SKM-1 (cell line): ENCODE data around the gene YIPF2.
"Not testable (repeated sequence)": the region's sequence is repeated elsewhere in the genome, so short reads cannot be mapped to it uniquely, and the experiment has no call there.

Experiments
- DNase-seq: peaks from one replicate; lab custom pipeline; 2025; ENCODE audit not compliant: unreplicated experiment; lab: John Stamatoyannopoulos, UW

YIPF2 gene

DNA sequence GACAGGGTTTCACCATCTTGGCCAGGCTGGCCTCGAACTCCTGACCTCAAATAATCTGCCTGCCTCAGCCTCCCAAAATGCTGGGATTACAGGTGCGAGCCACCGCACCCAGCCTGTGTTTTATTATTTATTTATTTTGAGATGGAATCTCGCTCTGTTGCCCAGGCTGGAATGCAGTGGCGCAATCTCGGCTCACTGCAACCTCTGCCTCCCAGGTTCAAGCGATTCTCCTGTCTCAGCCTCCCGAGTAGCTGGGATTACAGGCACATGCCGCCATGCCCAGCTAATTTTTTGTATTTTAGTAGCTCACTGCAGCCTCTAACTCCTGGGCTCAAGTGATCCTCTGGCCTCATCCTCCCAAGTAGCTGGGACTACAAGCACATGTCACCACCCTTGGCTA lies 50.8 kb downstream of the YIPF2 start:
- not testable (repeated sequence) for DNase-seq

GRCh38 chr19:10876459-10877240 lies 51.8 kb downstream of the YIPF2 start:
- DNase-seq = no peak

DNA sequence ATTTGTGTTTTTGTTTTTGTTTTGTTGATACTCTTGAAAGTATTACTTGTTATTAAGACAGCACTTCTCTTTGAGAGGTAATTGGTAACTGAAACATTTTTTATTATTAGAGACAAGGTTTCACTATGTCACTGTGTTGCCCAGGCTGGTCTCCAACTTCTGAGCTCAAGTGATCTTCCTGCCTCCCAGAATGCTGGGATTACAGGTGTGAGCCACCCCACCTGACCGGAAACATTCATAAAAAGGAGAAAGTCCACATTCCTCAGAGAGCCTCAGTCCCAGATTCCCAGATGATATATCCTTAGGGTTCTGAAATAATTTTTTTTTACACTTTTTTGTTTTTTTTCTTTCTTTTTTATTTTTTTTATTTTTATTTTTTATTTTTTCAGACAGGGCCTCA lies 54.4 kb downstream of the YIPF2 start:
- no peak for DNase-seq

- no peak for DNase-seq
Observed at GRCh38 chr19:10872546-10873107, 55.8 kb downstream of the YIPF2 start.
